HT-29 (cell line): Measurements from ENCODE around the gene CSRP1. TPM values are rescaled to one million over a fixed set of nuclear protein-coding genes. Genes with fewer than 3 reads are reported as not detected.
A peak's percentile ranks its signal among the peaks of the same experiment; 100 is the strongest.
"Not testable (repeated sequence)": the region's sequence is repeated elsewhere in the genome, so short reads cannot be mapped to it uniquely, and the experiment has no call there.

ENCODE experiments used
- DNase-seq: peaks from one replicate; pipeline ENCODE4 v3.0.0-alpha.2; 2015; ENCODE audit warnings: low spot score
- total RNA-seq: library from RNA; depleted of rRNA; stranded (reverse); fragments of >200 nt; shearing (Covaris generic); gene quantifications from 2 replicates; pipeline ENCODE4 v1.2.3, GENCODE V29; 2014

Gene CSRP1
- total RNA-seq, 1 experiment from 2014 or later, result 183 TPM

DNA sequence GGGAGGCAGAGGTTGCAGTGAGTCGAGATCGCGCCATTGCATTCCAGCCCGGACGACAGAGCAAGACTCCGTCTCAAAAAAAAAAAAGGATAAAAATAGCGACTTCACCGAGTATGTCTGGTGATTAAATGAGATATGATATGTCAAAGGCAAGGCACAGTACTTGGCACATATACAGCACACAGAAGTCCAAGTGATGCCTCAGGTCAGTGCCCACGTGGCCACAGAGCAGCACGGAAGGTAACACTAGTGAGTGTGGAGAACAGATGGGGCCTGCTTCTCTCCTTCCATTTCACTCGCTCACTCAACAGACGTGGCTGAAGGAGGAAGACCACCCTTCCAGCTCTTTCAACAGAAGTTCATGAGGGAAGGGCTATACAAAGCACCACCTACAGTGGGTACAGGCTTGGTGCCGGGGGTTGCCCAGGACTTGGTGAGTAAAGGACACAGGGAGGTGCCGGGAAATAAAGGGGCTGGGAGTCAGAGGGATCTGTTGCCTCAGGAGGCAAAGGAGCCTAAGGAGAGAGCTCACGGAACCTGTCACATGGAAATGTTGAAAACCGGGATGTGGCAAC is 8.9 kb downstream of the CSRP1 start:
- no peak for DNase-seq

DNA sequence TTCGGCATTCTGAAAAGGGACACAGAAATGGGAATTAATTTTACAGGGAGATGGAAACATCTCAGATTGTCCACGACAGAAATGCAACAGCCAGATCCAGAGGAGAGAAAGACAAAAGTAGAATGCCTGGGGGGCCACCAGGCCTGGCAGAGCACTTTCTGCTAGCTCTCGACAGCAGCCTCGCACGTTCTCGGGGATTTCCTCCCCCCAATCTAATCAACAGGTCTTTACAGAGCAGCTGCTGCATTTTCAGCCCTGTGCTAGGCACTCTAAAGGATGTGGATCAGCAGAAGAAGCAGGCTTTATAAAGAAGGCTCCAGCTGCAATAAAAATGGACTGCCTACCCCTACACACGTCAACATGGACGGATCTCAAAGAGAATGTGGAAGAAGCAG is 10.6 kb downstream of the CSRP1 start:
- no peak for DNase-seq

DNA sequence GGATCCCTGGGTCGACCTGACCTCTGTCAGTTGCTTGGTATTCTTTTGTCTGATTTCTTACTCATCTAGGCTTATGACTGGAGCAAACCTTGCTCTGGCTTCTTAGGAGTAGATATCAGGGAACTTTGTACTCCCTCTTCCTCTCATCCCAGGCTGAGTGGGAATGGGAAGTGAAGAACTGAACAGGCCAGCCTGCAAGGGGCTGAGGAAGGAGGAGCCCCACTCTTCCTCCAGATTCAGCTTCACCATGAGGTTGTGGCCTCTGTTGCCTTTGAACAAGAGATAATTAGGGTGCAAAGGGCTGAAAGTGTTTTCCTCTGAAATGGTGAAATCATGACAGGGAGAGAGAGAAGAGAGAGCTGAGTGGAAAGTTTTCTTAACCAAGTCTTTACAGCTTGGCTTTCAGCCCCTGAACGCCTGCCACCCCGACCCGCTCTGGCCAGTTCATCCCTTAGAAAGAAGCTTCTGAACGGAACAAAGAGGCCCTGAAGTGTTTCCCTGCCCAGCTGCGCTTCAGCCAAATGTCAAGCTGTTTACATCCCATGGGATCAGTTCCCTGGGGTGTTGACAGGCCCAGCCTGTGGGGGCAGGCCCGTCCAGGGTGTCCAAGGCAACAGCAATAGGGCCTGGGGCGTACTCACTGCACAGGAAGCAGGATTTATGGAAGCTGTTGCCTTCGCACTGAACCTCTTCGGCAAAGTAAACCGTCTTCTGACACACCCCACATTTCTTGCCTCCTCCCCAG is 11.2 kb downstream of the CSRP1 start:
- no peak for DNase-seq

DNA sequence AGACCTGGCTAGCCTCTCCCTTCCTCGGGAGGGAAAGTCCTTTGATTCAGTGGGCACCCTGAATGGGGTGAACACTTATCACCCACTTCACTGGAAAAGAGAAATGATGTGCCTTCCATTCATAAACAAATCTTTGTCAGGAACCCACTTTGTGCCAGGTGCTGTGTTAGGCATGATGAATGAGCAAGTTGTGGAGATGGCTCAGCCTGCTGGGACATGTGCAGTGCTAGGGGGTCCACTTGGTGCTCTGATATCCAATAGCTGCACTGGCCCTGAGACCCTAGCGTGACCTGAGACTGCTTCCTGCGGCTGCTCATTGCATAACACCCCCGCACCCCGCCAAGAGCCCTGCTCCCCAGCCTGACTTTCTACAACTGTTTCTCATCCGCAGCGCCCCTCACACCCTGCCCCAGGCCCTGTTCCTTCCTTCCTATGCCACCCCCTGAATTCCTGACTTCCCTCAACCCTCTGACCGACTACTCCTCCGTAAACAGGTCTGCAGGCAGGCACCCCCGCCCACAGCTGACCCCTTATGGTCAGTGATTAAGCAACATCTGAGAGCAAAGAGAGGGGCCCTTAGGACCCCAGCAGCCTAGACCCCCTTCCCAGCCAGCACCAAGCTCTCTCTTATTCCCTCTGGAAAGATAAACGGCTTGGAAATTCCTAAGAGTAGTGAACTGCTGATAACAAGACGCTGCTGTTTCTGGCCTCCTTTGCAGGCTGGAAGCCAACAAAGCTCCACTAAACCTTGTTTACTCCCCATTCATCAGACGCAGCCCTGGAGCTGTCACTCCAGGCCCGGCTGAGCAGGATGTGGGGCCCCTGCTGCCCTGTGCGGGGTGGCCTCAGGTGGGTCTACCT is 12.9 kb downstream of the CSRP1 start:
- no peak for DNase-seq

DNA sequence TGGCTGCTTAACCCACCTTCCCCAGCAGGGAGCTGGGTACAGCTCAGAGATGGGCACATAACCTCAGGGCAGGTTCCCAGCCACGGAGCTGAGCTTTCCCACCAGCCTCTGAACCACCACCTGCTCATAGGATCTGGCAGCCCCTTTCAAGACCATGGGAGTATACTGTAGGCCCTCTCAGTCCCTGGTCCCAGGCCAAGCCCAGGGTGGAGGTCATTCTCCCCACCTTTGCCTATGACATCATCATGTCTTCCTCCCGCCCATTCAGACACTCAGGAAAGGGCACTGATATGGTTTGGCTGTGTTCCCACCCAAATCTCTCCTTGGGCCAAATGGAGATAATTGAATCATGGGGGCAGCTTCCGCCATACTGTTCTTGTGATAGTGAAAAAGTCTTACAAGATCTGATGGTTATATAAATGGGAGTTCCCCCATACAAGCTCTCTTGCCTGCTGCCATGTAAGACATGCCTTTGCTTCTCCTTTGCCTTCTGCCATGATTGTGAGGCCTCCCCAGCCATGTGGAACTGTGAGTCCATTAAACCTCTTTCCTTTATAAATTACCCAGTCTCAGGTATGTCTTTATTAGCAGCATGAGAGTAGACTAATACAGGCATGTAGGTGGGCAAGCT is 13.8 kb downstream of the CSRP1 start:
- not testable (repeated sequence) for DNase-seq

DNA sequence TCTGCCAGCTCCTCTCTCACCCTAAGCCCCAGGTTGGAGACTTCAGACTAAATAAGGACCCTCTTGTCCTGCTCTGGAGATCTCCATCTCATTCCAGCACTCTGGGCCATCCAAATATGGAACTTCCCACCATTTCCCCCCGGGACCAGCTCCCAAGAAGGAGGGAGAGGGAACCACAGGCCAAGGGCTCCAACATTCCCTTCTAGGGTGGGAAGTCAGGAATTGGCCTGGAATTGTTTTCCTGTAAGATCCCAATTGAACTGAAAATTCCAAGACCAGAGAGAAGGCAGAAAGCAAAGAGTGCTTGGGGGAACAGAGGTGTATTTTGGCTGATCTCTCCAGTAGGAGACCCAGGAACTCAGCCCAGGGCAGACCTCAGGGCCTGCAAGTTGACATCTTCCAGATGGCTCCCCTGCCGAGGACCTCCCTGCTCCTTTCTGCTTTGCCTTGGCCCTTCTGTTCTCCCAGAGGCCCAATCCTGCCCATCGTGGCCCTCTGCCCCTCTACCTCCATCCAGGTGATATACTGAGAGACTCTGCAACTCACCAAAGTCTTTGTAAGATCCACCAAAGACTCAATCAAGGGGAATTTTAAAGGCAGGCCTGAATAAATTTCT is 14.9 kb downstream of the CSRP1 start:
- DNase-seq, result no peak

DNA sequence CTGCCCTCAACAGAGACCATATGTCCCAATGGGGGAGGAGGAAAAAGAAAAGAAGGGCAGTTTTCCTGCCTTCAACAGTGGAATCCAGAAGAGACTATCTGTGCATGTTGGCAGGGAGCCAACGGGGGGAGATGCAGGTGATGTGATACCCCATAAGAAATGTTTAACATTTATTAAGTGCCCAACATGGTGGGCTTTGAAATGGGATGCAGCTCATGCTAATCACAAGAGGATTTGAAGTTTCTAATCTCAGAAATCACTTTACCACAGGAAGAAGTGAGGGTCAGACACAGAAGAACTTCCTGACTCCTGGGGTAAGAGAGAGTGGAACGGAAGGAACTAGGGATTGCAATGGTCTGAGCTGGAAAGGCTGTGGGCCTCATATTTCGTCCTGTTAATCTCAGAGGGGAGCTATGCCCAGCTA is 16.2 kb downstream of the CSRP1 start:
- no peak for DNase-seq

DNA sequence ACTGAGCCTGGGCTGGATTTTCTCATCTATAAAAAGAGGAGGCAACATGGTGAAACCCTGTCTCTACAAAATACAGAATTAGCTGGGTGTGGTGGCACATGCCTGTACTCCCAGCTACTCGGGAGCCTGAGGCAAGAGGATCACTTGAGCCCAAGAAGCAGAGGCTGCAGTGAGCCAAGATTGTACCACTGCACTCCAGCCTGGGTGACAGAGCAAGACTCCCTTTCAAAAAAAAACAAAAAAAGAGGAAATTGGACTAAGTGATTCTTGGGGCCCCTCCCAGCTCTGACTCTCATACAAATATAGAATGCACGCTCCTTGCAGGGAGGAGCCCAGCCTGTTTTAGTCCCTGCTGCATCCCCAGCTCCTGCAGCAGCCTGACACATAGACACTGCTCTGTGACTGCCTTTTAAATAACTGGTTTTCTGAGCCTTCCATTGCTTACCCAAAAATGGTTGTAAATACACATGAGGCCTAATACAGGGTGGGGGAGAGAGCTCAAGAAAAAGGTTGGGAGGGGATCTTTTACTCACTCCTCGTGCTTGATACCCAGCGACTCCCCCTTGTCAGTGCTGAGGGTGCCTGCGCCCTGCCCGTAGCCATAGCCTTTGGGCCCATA is 17.2 kb downstream of the CSRP1 start:
- DNase-seq, result no peak

DNA sequence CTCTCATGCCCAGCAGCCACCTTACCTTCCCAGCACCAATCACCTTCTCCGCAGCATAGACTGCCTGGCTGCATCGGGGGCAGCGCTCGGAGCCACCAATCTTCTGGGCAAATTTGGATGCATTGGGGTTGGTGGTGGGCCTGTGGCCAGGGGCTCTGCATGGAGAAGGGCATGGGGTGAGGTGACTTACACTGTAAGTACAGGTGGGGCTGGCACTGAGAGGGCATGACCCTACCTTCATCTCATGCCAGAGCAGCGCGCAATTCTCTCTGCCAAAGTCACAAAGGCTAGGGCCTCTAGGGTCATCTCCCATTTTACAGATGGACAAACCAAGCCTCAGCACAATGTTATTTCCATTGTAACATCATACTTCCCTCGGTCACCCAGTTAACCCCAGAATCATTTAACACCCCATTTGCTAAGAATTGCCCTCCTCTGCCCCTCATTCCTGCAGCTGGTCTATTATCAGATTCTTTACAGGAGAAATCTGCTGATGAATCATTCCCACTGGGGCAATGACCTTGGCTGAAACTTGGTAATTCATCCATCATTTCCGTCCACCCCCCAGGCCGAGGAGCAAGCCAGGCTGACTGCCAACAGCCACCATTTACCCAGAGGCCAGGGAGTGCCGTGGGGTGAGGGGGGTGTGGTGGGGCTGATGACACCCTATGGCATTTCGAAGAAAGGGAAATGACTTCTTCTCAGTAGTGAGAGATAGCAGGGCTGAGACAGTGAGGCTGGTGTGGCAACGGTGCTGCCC is 17.9 kb downstream of the CSRP1 start:
- DNase-seq, result no peak

DNA sequence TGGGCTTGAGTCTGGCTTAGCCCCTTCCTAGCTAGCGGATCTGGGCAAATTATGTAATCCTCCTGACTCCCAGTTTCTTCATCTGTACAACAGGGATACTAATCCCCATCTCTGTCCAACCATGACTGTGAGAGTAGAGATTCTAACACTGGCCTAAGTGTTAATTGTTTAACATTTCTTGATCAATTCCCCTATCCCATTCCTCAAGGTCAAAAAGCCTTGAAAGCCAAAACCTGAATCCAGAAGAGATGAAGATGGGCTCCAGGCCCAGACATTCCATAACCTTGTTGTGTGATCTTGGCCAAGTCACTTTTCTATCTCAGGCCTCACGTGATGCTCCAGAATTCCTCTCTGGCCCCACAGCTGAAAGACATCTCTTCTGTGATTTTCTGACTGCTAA is 19.2 kb downstream of the CSRP1 start:
- DNase-seq, result no peak

DNA sequence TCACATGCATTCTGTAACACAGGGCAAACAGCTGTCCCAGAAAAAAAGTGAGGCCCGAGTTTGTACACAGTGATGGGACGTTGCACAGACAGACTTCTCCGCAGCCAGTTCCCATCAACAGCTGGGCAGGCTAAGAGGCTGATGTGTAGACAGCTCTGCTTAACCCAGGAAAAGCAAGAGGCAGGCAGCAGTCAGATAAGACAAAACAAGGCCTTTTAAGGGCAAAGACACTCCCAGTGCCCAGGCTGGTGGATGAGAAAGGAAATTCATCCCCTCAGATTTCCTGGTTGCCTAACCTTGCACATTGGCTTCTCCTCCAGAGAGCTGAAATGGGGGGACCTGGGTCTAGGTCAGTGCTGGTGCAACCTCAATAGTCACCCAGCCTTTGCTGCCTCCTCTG is 20.7 kb downstream of the CSRP1 start:
- DNase-seq, result no peak

DNA sequence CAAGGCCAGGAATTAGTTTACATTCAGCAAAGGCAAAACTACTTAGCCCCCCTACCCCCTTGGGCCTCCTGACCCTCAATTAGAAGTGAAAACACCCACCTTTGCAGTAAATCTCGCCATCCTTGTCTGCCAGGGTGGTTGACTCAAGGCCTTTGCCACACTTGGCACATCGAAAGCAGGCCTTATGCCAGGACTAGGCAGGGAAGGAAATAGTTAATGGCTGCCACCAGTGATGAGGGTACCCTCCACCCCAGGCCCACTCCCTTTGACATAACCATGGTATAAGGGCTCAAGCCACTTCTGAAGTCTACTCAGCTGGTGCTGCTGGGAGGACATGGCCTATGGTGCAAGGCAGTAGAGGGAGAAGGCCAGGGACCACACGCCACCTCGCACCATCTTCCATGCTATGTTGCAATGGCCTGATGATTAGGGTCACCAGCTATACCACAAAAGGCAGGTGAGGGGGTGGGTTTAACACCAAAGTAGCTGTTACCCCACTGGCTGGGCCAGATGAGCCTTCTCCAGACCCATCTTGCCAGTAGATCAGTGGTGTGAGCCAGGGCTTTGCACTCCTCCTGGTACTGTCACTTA is 21.6 kb downstream of the CSRP1 start:
- DNase-seq, result no peak

DNA sequence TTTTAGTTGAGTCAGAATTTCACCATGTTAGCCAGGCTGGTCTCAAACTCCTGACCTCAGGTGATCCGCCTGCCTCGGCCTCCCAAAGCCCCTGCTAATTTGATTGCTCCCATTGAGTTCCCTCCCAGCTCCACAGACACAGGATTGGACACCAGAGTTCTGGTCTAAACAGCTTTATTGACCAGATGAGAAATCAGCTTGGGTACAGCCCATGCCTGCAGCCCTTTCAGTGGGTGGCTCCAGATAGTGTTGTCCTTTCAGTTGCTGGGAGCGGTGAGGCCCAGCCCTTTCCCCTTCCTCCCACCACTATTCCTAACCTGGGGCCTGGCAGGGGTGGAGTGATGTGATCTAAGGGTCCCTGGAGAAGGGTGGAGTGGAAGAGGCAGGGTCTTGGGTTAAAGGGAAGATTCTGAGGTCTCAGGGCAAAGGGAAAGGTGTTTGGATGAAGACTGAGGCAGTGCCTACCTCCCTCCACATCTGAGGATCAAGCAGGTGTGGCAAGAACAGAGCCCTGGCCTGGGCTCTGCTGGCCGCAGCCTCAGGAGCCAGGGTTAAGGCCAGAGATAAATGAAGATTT is 23.5 kb downstream of the CSRP1 start:
- no peak for DNase-seq

DNA sequence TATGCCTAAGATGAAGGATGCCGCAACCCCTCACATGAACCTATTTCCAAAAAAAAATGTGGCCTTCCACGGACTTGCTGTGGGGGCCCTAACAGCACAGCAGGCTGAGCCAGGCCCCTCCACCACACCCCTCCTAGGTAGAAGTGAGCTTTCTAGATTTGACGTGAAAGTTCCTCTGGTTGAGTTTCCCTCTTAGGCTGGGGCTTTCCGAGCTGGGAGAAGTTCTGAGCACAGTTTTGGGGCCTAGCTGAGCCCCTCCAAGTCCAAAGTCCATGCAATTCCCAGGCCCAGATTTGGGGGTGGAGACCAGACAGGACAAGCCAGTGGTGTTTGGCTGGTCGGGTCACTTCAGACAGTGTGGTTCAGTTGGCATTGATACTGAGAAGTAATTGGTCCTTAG is 24.2 kb downstream of the CSRP1 start:
- DNase-seq, result no peak

DNA sequence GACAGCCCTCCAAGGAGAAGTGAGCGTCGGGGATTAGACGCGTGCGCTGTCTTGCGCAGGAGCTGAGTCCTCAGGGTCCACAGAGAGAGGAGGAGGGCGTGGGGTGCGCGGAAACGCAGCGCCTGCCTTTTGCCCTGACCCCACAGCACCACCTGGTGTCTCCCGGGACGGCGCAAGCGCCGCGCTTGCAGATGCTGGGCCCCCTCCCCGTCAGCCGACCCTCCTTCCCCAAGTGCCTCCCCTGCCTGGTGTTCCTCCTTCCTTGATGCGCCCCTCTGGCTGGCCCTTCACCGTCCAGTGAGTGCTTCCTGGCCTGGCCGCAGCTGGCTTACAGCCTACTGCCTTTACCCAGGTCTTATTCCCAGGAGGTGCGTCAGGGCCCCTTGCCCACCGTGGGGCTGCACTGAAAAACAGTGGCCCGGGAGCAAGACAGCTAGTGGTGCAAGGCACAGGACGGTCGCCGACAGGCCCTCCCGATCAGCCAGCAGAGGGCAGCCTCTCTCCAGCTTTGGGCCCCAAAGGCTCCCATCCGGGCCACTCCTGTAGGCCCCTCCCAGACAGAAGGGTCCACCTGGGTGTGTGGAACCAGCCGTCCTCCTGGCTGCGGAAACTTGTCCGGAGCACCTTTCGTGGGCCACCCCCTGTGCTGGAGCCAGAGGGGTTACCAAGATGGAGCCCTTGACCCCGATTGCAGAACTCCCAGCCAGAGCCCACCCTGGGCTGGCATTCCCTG is 25.0 kb downstream of the CSRP1 start:
- peak; percentile 86 for DNase-seq

DNA sequence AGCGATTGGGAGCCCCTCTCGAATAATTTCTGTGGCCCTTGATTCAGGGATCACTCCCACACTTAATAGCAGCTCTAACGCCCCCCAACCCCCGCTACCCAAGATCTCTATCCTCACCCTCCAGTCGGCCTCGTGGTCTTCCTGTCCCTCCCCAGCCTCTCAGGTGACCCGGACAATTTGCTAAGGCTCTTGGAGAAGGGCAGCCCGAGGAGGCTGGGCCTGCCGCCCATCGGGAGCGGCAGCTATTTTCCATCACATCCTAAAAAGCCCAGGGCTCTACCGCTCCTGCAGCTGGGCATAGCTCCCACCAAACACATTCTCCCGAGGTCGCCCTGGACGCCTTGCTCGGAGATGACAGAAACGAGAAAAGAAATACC is 25.9 kb downstream of the CSRP1 start:
- DNase-seq, result no peak

DNA sequence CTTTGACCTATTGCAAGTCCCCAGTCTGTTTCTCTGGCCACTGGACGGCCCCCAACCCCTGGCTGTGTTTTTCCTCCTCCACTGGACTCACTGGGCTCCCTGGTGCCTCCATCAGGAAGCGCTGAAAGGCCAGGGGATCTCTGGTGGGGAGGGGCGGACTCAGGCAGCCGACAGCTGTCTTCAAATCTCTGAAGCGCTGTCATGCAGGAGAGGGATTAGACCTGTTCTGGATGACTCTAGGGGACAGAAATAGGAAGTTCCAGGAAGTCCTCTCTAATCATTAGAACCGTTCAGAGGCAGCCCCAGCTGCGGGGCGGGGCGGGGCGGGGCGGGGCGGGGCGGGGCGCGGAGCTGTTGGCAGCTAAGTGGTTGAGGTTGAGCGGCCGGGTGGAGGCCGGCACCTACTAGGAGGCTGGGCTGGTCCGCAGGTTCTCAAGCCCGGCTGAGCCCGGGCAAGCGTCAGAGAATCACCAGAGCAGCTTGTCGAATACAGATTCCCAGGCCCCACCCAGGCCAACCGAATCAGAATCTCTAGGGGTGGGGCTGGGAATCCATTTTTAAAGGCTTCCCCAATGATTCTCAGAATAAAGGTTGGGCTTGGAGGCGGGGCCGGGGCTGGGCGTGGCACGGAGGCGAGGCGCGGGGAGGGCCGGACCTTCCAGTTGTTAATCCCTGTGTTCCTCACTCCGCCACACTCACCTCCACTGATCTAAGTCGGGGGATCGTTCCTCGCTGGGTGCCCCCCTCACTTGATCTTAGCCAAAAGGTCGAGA is 26.5 kb downstream of the CSRP1 start:
- peak; percentile 84 for DNase-seq

DNA sequence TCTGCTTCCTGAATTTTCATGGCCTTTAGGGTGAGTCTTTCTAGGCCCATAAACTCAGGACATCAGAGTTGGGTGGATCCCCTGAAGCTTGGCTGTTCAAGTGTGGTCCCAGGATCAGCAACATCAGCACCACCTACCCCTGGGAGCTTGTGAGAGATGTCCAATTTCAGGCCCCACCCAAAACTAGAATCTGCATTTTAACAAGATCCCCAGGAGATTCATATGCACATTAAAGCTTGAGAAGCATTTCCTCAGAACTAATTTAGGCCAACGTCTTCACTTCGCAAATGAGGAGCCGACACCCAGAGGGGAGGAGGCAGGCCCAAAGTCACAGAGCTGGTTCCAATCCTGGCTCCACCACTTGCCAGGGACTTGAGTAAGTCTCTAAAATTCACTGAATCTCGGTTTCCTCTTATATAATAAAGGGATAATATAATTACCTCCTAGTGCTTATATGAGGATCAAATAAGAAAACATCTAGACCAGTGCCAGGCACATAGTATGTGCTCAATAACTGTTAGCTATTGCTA is 27.7 kb downstream of the CSRP1 start:
- DNase-seq, result no peak
